Activated T-cell treated with anti-CD3 and anti-CD28 coated beads, Interleukin-2, amount 50 U/mL, for 72 hours (primary cell): Measurements from ENCODE around the gene CERK. TPM values are rescaled to one million over a fixed set of nuclear protein-coding genes. Genes with fewer than 3 reads are reported as not detected.
"Not testable (repeated sequence)": the region's sequence is repeated elsewhere in the genome, so short reads cannot be mapped to it uniquely, and the experiment has no call there.

Source experiments
- ATAC-seq, 2 donors: fragments of 150-1000 bp; cut with Tn5 transposase; replicated peaks in 1 of 2; 2 replicates each; pipeline ENCODE4 v1.10.0; 2021; ENCODE audit warnings: moderate library complexity in 2 of 2, mild to moderate bottlenecking in 1 of 2
- DNase-seq, 2 donors: peaks; one replicate each; pipeline ENCODE4 v3.0.0; 2021 to 2022; ENCODE audit warnings: mixed read lengths in 1 of 2
- H3K27ac Mint-ChIP-seq: one replicate; pipeline ENCODE4 v1.8.0; 2022; ENCODE audit warnings: mild to moderate bottlenecking, moderate library complexity, mixed read lengths
- H3K27me3 Mint-ChIP-seq: one replicate; pipeline ENCODE4 v1.8.0; 2022; ENCODE audit warnings: low read depth, mixed read lengths
- H3K36me3 Mint-ChIP-seq, 2 donors: one replicate each; pipeline ENCODE4 v1.8.0; 2022; ENCODE audit warnings: mixed read lengths in 2 of 2, mild to moderate bottlenecking in 1 of 2; ENCODE audit not compliant: insufficient read depth in 2 of 2
- H3K4me1 Mint-ChIP-seq: one replicate; pipeline ENCODE4 v1.8.0; 2022; ENCODE audit warnings: low read depth, mixed read lengths
- H3K4me3 Mint-ChIP-seq, 2 donors: one replicate each; pipeline ENCODE4 v1.8.0; 2022; ENCODE audit warnings: mild to moderate bottlenecking in 2 of 2, mixed read lengths in 2 of 2, moderate library complexity in 2 of 2
- H3K9me3 Mint-ChIP-seq, 2 donors: one replicate each; pipeline ENCODE4 v1.8.0; 2022; ENCODE audit warnings: mixed read lengths in 2 of 2
- total RNA-seq, 2 donors: library from RNA; stranded (reverse); gene quantifications; one replicate each; pipeline ENCODE4 v1.2.3, GENCODE V29; 2022

CERK gene
- total RNA-seq, 2 donors from 2014 or later: 38.6 to 53.1 TPM

- DNase-seq: no peak
- ATAC-seq: peak in 1 of 2 donors; percentile 29
- H3K9me3 Mint-ChIP-seq: peaks cover 4 to 5% of the 10 kb centered on the region in 2 donors
- no peaks in the 10 kb centered on the region for H3K27me3 Mint-ChIP-seq
- peaks cover 32% of the 10 kb centered on the region for H3K4me1 Mint-ChIP-seq
- H3K4me3 Mint-ChIP-seq: peak overlapping the region in 1 of 2 donors; percentile 35
- no peaks in the 10 kb centered on the region for H3K36me3 Mint-ChIP-seq
- peak overlapping the region; percentile 14 for H3K27ac Mint-ChIP-seq
These were observed 85.8 kb downstream of the CERK start for GRCh38 chr22:46652081-46652846.

- peaks cover 4 to 5% of the 10 kb centered on the region in 2 donors for H3K9me3 Mint-ChIP-seq
- peaks cover 32% of the 10 kb centered on the region for H3K4me1 Mint-ChIP-seq
- no peaks in the 10 kb centered on the region for H3K36me3 Mint-ChIP-seq
- DNase-seq: no peak
- H3K27me3 Mint-ChIP-seq: no peaks in the 10 kb centered on the region
- no peak for ATAC-seq
- H3K27ac Mint-ChIP-seq: no peak overlapping the region
- no peak overlapping the region for H3K4me3 Mint-ChIP-seq
These were observed 86.7 kb downstream of the CERK start for GRCh38 chr22:46651316-46651715.

DNA sequence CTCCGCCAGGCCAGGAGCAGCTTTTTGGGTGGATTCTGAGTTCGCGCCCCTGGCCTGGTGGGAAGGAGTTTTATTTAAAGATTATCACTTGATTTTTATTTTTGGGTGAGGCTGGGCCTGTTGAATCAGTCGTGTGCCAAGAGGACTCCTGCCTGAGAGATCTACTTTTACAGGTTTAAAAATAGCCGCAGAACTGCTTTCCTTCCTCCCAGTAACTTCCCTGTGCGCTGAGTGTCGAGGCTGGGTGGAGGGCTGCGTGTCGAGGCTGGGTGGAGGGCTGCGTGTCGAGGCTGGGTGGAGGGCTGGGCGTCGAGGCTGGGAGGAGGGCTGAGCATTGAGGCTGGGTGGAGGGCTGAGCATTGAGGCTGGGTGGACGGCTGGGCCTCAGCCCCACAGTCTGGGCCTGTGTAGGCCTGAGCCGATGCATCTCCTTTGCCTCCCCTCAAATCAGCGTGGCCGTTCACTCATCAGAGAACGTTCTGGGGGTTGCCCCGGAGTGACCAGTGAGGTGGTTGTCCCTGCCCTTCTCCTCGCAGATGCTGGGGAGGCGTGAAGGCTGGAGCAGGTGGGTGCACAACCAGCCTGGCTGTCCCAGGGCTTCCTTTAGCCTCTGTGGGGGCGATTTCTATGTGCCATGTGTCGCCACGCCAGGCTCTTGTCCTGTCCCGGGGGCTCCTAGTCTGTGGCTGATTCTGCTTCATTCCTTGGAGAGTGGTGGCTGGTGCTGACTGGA is 87.8 kb downstream of the CERK start:
- Mint-ChIP-seq H3K27ac (no peak overlapping the region), H3K4me3 (no peak overlapping the region), H3K4me1 (peaks cover 32% of the 10 kb centered on the region)

DNA sequence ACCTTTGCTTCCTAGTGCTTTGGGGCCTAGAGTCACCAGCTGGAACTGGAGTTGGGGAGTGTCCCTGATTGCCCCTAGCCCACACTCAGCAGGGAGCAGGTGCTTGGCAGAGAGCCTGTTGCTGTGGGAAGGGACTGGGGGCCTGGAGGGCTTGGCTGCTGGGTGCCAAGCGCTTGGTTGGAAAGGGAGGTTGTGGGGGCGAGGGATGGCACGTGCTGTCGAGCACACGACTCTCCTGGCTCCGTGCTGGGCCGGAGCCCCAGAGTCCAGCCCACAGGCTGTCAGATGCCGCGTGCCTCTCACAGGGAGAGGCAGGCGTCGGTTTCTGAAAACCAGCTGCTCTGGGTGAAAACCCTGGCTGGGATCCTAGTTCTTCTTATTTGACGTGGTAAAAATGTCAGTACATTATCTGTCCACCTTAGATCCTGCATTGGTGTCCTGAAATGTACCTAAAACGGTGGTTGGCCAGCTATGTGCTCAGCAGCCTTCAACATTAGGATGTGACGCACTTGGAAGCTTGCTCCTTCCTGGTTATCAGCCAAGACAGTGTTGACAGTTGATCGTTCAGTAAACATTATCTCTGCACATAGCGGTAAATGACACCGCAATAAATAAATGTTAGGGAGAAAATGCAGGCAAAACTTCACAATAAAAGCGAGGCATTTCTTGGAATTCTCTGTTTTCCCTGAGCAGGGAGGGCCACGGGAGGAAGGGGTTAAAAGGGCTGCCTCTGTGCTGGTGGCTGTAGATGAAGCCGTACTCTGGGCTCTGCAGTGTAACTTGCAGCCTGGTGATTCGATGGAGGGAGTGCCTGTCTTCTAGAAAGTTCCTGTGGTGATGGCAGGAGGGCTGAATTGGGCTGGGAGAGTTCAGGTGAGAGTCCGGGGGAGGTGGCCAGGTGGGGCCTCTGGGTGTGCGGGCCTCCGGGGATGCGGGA is 88.6 kb downstream of the CERK start:
- H3K27me3 Mint-ChIP-seq: no peaks in the 10 kb centered on the region

More for the DNA sequence above, 87.8 kb downstream of the CERK start:
- ATAC-seq (no peak), DNase-seq (no peak)
- Mint-ChIP-seq H3K36me3 (no peaks in the 10 kb centered on the region), H3K9me3 (peaks cover 4 to 5% of the 10 kb centered on the region in 2 donors), H3K27me3 (no peaks in the 10 kb centered on the region)

GRCh38 chr22:46648225-46648820 is 89.7 kb downstream of the CERK start:
- H3K4me3 Mint-ChIP-seq, H3K9me3 Mint-ChIP-seq, H3K27ac Mint-ChIP-seq, ATAC-seq, H3K36me3 Mint-ChIP-seq, DNase-seq, H3K27me3 Mint-ChIP-seq: not testable (repeated sequence)
- H3K4me1 Mint-ChIP-seq: peaks cover 21% of the 10 kb centered on the region

More for the DNA sequence above, 88.6 kb downstream of the CERK start:
- Mint-ChIP-seq H3K4me3 (no peak overlapping the region), H3K27ac (no peak overlapping the region), H3K9me3 (peaks cover 4 to 5% of the 10 kb centered on the region in 2 donors), H3K36me3 (no peaks in the 10 kb centered on the region), H3K4me1 (peaks cover 28% of the 10 kb centered on the region)
- DNase-seq (no peak), ATAC-seq (no peak)

DNA sequence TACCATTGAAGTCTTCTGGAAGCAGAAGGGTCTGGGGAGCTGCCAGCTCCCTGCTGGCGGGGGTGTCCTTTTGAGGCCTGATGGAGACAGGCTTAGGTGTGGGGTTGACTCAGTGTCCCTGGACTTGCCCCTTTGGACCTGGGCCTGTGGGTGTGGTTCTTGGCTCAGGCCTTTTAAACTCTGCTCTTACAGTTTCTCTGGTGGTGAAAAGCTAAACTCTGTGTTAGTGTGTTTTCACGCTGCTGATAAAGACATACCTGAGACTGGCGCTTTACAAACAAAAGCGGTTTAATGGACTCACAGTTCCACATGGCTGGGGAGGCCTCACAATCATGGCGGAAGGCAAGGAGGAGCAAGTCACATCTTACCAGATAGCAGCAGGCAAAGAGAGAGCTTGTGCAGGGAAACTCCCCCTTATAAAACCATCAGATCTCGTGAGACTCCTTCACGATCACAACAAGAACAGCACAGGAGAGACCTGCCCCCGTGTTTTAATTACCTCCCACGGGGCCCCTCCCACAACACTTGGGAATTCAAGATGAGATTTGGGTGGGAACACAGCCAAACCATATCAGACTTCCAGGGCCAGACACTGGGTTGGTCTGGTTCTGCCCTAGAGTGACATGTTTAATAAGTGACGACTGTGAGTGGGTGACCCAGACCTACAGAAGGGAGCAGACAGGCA is 91.4 kb downstream of the CERK start:
- Mint-ChIP-seq H3K4me3 (no peak overlapping the region), H3K36me3 (no peaks in the 10 kb centered on the region), H3K4me1 (peaks cover 6% of the 10 kb centered on the region), H3K27me3 (no peaks in the 10 kb centered on the region), H3K27ac (no peak overlapping the region), H3K9me3 (peaks cover 7 to 10% of the 10 kb centered on the region in 2 donors)
- DNase-seq: no peak
- no peak for ATAC-seq

- not testable (repeated sequence) for H3K4me3 Mint-ChIP-seq, H3K36me3 Mint-ChIP-seq, H3K4me1 Mint-ChIP-seq, H3K9me3 Mint-ChIP-seq, ATAC-seq, DNase-seq, H3K27ac Mint-ChIP-seq, H3K27me3 Mint-ChIP-seq
These were observed 95.1 kb downstream of the CERK start for GRCh38 chr22:46642840-46643480.

GRCh38 chr22:46641811-46642266 is 96.2 kb downstream of the CERK start:
- ATAC-seq (no peak), DNase-seq (no peak)
- no peaks in the 10 kb centered on the region for H3K27me3 Mint-ChIP-seq
- no peaks in the 10 kb centered on the region for H3K36me3 Mint-ChIP-seq
- peaks cover 4% of the 10 kb centered on the region for H3K4me1 Mint-ChIP-seq
- no peak overlapping the region for H3K27ac Mint-ChIP-seq
- H3K9me3 Mint-ChIP-seq: peaks cover 3 to 5% of the 10 kb centered on the region in 2 donors
- no peak overlapping the region for H3K4me3 Mint-ChIP-seq

- H3K36me3 Mint-ChIP-seq: no peaks in the 10 kb centered on the region
- H3K4me3 Mint-ChIP-seq: no peak overlapping the region
- H3K4me1 Mint-ChIP-seq: peaks cover 4% of the 10 kb centered on the region
- DNase-seq: no peak
- H3K27me3 Mint-ChIP-seq: no peaks in the 10 kb centered on the region
- ATAC-seq: no peak
- peaks cover 3 to 5% of the 10 kb centered on the region in 2 donors for H3K9me3 Mint-ChIP-seq
- H3K27ac Mint-ChIP-seq: peak overlapping the region; percentile 27
These were observed 97.6 kb downstream of the CERK start for GRCh38 chr22:46640293-46641055.

GRCh38 chr22:46639843-46640242 is 98.2 kb downstream of the CERK start:
- ATAC-seq: no peak
- peaks cover 4% of the 10 kb centered on the region for H3K4me1 Mint-ChIP-seq
- no peaks in the 10 kb centered on the region for H3K36me3 Mint-ChIP-seq
- H3K4me3 Mint-ChIP-seq: no peak overlapping the region
- H3K27me3 Mint-ChIP-seq: no peaks in the 10 kb centered on the region
- DNase-seq: no peak
- H3K27ac Mint-ChIP-seq: peak overlapping the region; percentile 27
- H3K9me3 Mint-ChIP-seq: peaks cover 3 to 5% of the 10 kb centered on the region in 2 donors
